Measurements from ENCODE around the gene TBX21. TPM values are rescaled to one million over a fixed set of nuclear protein-coding genes. Genes with fewer than 3 reads are reported as not detected.

Gene TBX21
- total and polyA plus RNA-seq, 2 of the 4 experiments (the other 2 are of a cell fraction) = not detected

DNA sequence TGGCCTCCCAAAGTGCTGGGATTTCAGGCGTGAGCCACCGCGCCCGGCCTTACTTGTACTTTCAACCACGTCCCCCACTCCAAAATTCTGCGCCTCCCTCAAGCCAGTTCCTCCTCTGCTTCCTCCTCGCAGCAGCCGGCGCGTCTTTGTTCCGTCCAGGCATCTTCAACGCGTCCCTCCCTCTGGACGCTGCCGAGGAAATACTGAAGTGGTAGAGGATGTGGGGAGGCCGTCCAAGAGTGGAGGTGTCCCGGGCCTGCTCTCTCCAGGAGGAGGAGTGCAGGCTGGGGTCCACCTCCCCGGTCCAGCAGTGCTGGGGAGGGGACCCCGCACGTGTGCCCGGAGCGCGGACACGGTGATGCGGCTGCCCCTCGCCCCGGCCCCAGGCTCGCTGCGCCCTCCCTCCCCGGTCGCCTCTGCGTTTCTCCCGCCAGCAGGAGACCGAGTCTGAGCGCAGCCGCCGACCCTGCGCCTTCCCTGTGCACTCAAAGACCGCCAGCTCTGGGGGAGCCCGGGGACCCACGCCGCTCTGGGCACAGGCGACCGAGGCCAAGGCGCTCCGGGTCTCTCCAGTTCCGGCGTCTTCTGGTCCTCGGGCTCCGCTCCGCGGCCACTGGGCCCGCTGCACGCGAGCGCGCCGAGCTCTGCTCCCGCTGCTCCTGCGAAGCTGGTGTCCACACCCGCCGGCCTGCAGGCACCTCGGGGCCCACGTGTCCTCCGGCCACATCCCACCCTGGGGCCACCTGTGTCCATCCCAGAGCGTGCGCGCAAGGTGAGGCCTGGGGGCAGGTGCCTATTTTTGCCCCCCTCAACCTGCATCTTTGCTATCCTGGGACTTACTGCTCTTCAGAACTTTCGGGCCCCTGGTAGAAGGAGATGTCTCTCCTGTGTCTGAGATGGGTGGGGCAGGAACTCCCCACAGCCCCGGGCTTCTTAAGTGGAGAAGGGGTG lies 56.9 kb downstream of the TBX21 start:
- peak; percentile 98 for ATAC-seq (ENCODE audit: low read depth)

More for the DNA sequence above, 56.9 kb downstream of the TBX21 start:
- no peaks in the 10 kb centered on the region for H3K79me1 ChIP-seq (ENCODE audit: low read depth in 1 of 2, low read length in 2 of 2)
- H2AK5ac ChIP-seq (ENCODE audit: low read depth, low read length) = no peak overlapping the region
- intact Hi-C loops (cut with micrococcal nuclease) (loop anchor here (2.0 kb wide), 1 partner anchor 91 kb away; no protein-coding TSS in a partner anchor), in situ Hi-C loops (cut with MboI; ENCODE audit: low sequenced_read_pairs) (no loop called here), dilution Hi-C loops (cut with HindIII; ENCODE audit: low sequenced_read_pairs, unreplicated experiment) (no loop called here)
- no TSS peak for BruUV-seq (replicated peaks)
- no peak overlapping the region for H3K27ac ChIP-seq (ENCODE audit: insufficient read depth, low read length)
- ChIA-PET POLR2A (ENCODE audit: unreplicated experiment) (no interaction called here), CTCF (interaction anchor here (0.6 to 1.0 kb wide), 4 partner anchors 8 to 92 kb away, joined by 3 to 5 read pairs (median 4); partner anchors contain the start of gene TBX21)
- H4K5ac ChIP-seq (ENCODE audit: low read depth, low read length) = no peak overlapping the region
- no peak overlapping the region for H2BK20ac ChIP-seq (ENCODE audit: low read depth, low read length)
- H4K8ac ChIP-seq (ENCODE audit: low read depth in 2 of 2, low read length in 2 of 2) = no peak overlapping the region
- peak overlapping the region; percentile 40 for H3K4me3 ChIP-seq (ENCODE audit: insufficient read depth, low read depth, low read length)
- H2BK5ac ChIP-seq (ENCODE audit: low read depth, low read length, poor library complexity, severe bottlenecking) = no peak overlapping the region
- H3K9me1 ChIP-seq (ENCODE audit: insufficient read depth, low read length) = no peaks in the 10 kb centered on the region
- H3K4me2 ChIP-seq (ENCODE audit: low read depth, low read length) = peak overlapping the region; percentile 84
- peak; percentile 38 for DNase-seq
- no peak overlapping the region for H3K14ac ChIP-seq (replicated peaks; ENCODE audit: low read depth, low read length)
- H4K20me1 ChIP-seq (ENCODE audit: insufficient read depth, low read length) = no peaks in the 10 kb centered on the region
- H3K4me1 ChIP-seq (ENCODE audit: control insufficient read depth, insufficient read depth, low read length) = no peaks in the 10 kb centered on the region
- H3K18ac ChIP-seq (ENCODE audit: low read depth, low read length) = no peak overlapping the region
- H3K27me3 ChIP-seq (ENCODE audit: control insufficient read depth, insufficient read depth, low read length) = peaks cover 53% of the 10 kb centered on the region
- H4K91ac ChIP-seq (ENCODE audit: insufficient read depth, low read depth, low read length) = no peak overlapping the region
- no peak overlapping the region for H3K9ac ChIP-seq (ENCODE audit: low read depth, low read length)
- H2AFZ ChIP-seq (replicated peaks; ENCODE audit: low read length, poor library complexity) = peak overlapping the region; percentile 77
- no peaks in the 10 kb centered on the region for H3K9me3 ChIP-seq (ENCODE audit: control insufficient read depth, insufficient read depth, low read length)
- H2BK120ac ChIP-seq (ENCODE audit: low read depth, low read length) = no peak overlapping the region
- H3K23ac ChIP-seq (ENCODE audit: low read depth, low read length) = no peak overlapping the region
- 3% methylated on average over 30 of the region's 70 CpGs; no CpG with 5 or more reads in 1 of the 2 experiments for WGBS, 2 experiments (ENCODE audit: extremely low coverage in 2 of 2, insufficient read length in 1 of 2)
- no peak overlapping the region for H2BK15ac ChIP-seq (ENCODE audit: low read depth, low read length)
- no peak overlapping the region for H2AK9ac ChIP-seq (replicated peaks; ENCODE audit: low read depth, low read length, poor library complexity)
- no peak overlapping the region for H3K56ac ChIP-seq (ENCODE audit: extremely low read depth, insufficient read depth, low read length)
- H3K36me3 ChIP-seq (ENCODE audit: control insufficient read depth, insufficient read depth, low read length) = no peaks in the 10 kb centered on the region
- H3K4ac ChIP-seq (ENCODE audit: low read depth, low read length) = no peak overlapping the region
- TF ChIP-seq CEBPB (IDR thresholded peaks at IDR 0.05; ENCODE audit: low read depth, low read length) (no peak), POLR2A (IDR thresholded peaks at IDR 0.05; ENCODE audit: low read depth, low read length) (no peak), CTCF (conservative IDR thresholded peaks at IDR 0.05; ENCODE audit: low read depth, low read length) (peak; percentile 54), SMC3 (IDR thresholded peaks at IDR 0.05; ENCODE audit: low read depth, low read length) (peak; percentile 40), BHLHE40 (IDR thresholded peaks at IDR 0.05; ENCODE audit: low read depth, low read length) (no peak), RAD21 (IDR thresholded peaks at IDR 0.05; ENCODE audit: low read length) (peak; percentile 61)

All from IMR-90 (cell line).